ENCODE results near the gene TRA2A. TPM values are rescaled to one million over a fixed set of nuclear protein-coding genes. Genes with fewer than 3 reads are reported as not detected.

The TRA2A gene
- total and polyA plus RNA-seq, 9 of the 15 experiments (the other 6 are each of a cell fraction or from before 2014, with no cell fraction given): 22.7 to 210 (median 73.9) TPM

DNA sequence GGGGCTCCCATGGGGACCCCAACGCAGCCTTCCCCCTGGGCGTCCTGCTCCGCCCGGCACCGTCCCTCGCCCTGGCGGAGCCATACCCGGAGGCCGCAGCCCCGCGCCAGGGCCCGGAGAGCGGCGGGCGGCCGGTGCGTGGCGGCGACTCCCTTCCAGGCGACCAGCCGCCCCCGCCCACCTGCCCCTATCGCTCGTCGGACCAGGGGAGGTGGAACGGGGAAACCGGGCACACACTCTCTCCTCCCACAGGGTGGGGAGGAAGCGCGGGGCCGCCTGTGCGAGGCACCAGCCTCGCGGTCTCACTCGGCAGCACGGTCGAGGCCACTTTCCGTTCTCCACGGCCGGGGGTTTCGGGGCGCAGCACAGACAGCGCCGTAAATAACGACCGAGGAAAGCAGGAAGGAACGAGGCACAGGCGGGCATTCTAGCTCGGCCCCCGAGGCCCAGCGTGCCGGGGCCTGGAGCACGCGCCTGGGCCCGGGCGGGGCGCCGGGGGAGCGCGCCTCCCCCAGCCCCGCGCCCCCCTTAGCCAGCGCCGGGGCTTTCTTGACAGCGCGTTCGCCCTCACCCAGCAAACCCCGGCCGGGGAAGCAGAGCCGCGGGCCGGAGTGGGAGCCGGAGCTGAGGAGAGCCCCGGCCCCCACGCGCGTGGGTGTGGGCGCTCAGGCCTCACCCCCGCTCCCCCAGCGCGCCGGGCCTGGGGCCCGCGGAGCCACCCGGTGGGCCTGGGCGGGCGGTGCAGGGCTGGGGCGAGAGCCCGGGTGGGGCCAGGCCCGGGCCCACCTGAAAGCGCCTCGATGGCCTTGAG lies 62.4 kb downstream of the TRA2A start (continued):
- TF ChIP-seq, protein P1, sequence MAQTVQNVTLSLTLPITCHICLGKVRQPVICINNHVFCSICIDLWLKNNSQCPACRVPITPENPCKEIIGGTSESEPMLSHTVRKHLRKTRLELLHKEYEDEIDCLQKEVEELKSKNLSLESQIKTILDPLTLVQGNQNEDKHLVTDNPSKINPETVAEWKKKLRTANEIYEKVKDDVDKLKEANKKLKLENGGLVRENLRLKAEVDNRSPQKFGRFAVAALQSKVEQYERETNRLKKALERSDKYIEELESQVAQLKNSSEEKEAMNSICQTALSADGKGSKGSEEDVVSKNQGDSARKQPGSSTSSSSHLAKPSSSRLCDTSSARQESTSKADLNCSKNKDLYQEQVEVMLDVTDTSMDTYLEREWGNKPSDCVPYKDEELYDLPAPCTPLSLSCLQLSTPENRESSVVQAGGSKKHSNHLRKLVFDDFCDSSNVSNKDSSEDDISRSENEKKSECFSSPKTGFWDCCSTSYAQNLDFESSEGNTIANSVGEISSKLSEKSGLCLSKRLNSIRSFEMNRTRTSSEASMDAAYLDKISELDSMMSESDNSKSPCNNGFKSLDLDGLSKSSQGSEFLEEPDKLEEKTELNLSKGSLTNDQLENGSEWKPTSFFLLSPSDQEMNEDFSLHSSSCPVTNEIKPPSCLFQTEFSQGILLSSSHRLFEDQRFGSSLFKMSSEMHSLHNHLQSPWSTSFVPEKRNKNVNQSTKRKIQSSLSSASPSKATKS (CRISPR knock-in tag; IDR thresholded peaks at IDR 0.05): no peak
- TF ChIP-seq HIVEP1 (CRISPR knock-in tag; IDR thresholded peaks at IDR 0.05): 0 out of 2 replicates have a peak, but pooled peaks have one; percentile 22
- peak in 1 of 2 experiments; percentile 70; a peak in 1 of 4 replicates for TF ChIP-seq TEAD1 (CRISPR knock-in tag; IDR thresholded peaks at IDR 0.05)
- TF ChIP-seq CHCHD3 (CRISPR knock-in tag; IDR thresholded peaks at IDR 0.05): no peak
- no peak for TF ChIP-seq STAT5A (IDR thresholded peaks at IDR 0.05; ENCODE audit: borderline replicate concordance, low read length)
- peak; percentile 92 for TF ChIP-seq GATAD2B (IDR thresholded peaks at IDR 0.05; ENCODE audit: borderline replicate concordance)
- TF ChIP-seq, protein P2, sequence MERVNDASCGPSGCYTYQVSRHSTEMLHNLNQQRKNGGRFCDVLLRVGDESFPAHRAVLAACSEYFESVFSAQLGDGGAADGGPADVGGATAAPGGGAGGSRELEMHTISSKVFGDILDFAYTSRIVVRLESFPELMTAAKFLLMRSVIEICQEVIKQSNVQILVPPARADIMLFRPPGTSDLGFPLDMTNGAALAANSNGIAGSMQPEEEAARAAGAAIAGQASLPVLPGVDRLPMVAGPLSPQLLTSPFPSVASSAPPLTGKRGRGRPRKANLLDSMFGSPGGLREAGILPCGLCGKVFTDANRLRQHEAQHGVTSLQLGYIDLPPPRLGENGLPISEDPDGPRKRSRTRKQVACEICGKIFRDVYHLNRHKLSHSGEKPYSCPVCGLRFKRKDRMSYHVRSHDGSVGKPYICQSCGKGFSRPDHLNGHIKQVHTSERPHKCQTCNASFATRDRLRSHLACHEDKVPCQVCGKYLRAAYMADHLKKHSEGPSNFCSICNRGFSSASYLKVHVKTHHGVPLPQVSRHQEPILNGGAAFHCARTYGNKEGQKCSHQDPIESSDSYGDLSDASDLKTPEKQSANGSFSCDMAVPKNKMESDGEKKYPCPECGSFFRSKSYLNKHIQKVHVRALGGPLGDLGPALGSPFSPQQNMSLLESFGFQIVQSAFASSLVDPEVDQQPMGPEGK (CRISPR knock-in tag; IDR thresholded peaks at IDR 0.05; ENCODE audit: borderline replicate concordance): no peak
- TF ChIP-seq, protein P3, sequence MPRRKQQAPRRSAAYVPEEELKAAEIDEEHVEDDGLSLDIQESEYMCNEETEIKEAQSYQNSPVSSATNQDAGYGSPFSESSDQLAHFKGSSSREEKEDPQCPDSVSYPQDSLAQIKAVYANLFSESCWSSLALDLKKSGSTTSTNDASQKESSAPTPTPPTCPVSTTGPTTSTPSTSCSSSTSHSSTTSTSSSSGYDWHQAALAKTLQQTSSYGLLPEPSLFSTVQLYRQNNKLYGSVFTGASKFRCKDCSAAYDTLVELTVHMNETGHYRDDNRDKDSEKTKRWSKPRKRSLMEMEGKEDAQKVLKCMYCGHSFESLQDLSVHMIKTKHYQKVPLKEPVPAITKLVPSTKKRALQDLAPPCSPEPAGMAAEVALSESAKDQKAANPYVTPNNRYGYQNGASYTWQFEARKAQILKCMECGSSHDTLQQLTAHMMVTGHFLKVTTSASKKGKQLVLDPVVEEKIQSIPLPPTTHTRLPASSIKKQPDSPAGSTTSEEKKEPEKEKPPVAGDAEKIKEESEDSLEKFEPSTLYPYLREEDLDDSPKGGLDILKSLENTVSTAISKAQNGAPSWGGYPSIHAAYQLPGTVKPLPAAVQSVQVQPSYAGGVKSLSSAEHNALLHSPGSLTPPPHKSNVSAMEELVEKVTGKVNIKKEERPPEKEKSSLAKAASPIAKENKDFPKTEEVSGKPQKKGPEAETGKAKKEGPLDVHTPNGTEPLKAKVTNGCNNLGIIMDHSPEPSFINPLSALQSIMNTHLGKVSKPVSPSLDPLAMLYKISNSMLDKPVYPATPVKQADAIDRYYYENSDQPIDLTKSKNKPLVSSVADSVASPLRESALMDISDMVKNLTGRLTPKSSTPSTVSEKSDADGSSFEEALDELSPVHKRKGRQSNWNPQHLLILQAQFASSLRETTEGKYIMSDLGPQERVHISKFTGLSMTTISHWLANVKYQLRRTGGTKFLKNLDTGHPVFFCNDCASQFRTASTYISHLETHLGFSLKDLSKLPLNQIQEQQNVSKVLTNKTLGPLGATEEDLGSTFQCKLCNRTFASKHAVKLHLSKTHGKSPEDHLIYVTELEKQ (CRISPR knock-in tag; IDR thresholded peaks at IDR 0.05): no peak
- no peak for TF ChIP-seq TEAD2 (tag; IDR thresholded peaks at IDR 0.05)
- TF ChIP-seq L3MBTL2 (IDR thresholded peaks at IDR 0.05): peak; percentile 86
- TF ChIP-seq POLR2A (conservative IDR thresholded peaks at IDR 0.05): peak; percentile 58; the same call in 1 of the 2 replicates
- no peak for TF ChIP-seq TCF7L2 (IDR thresholded peaks at IDR 0.05; ENCODE audit: low read depth, low read length)
- TF ChIP-seq ZEB2 (IDR thresholded peaks at IDR 0.05): no peak
- TF ChIP-seq, protein P4, sequence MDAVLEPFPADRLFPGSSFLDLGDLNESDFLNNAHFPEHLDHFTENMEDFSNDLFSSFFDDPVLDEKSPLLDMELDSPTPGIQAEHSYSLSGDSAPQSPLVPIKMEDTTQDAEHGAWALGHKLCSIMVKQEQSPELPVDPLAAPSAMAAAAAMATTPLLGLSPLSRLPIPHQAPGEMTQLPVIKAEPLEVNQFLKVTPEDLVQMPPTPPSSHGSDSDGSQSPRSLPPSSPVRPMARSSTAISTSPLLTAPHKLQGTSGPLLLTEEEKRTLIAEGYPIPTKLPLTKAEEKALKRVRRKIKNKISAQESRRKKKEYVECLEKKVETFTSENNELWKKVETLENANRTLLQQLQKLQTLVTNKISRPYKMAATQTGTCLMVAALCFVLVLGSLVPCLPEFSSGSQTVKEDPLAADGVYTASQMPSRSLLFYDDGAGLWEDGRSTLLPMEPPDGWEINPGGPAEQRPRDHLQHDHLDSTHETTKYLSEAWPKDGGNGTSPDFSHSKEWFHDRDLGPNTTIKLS (IDR thresholded peaks at IDR 0.05; ENCODE audit: borderline replicate concordance, low read depth): no peak
- no peak for TF ChIP-seq TCFL5 (CRISPR knock-in tag; conservative IDR thresholded peaks at IDR 0.05)
- TF ChIP-seq, protein P5, sequence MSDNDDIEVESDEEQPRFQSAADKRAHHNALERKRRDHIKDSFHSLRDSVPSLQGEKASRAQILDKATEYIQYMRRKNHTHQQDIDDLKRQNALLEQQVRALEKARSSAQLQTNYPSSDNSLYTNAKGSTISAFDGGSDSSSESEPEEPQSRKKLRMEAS (CRISPR knock-in tag; IDR thresholded peaks at IDR 0.05): peak; percentile 44; the same call in 1 of the 2 replicates
- TF ChIP-seq, protein P6, sequence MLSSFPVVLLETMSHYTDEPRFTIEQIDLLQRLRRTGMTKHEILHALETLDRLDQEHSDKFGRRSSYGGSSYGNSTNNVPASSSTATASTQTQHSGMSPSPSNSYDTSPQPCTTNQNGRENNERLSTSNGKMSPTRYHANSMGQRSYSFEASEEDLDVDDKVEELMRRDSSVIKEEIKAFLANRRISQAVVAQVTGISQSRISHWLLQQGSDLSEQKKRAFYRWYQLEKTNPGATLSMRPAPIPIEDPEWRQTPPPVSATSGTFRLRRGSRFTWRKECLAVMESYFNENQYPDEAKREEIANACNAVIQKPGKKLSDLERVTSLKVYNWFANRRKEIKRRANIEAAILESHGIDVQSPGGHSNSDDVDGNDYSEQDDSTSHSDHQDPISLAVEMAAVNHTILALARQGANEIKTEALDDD (IDR thresholded peaks at IDR 0.05): no peak

Measured in K562 (cell line).